ENCODE results near the gene UBA3.
A peak's percentile ranks its signal among the peaks of the same experiment; 100 is the strongest.

Gene UBA3

GRCh38 chr3:69080233-69080920, at the start of gene UBA3:
UBA3 (minus strand) TSS chr3:69080365; CDS start chr3:69080353, 12 bp downstream.
- DNase-seq, result peak; percentile 91 to 93

- no peak for DNase-seq
Measured at GRCh38 chr3:69129531-69129930, 49.4 kb upstream of the UBA3 start.

GRCh38 chr3:69128509-69128908, 48.3 kb upstream of the UBA3 start:
- no peak for DNase-seq

GRCh38 chr3:69126999-69127398, 46.8 kb upstream of the UBA3 start:
- no peak for DNase-seq

GRCh38 chr3:69126216-69126615, 46.1 kb upstream of the UBA3 start:
- no peak for DNase-seq

GRCh38 chr3:69122403-69122802, 42.2 kb upstream of the UBA3 start, which contains the start of gene LMOD3:
LMOD3 (minus strand) TSS chr3:69122595; CDS start chr3:69122386, 209 bp downstream.
- no peak for DNase-seq

GRCh38 chr3:69121950-69122349, 41.8 kb upstream of the UBA3 start:
- no peak for DNase-seq

- DNase-seq, result no peak
Measured at GRCh38 chr3:69121513-69121912, 41.3 kb upstream of the UBA3 start.

GRCh38 chr3:69120879-69121464, 40.8 kb upstream of the UBA3 start:
- DNase-seq, result peak; percentile 79 to 88

- no peak for DNase-seq
Measured at GRCh38 chr3:69119681-69120080, 39.5 kb upstream of the UBA3 start.

GRCh38 chr3:69119138-69119537, 39.0 kb upstream of the UBA3 start:
- no peak for DNase-seq

- DNase-seq, result no peak
Measured at GRCh38 chr3:69118555-69118954, 38.4 kb upstream of the UBA3 start.

GRCh38 chr3:69116897-69117296, 36.7 kb upstream of the UBA3 start:
- DNase-seq, result no peak

- no peak for DNase-seq
Measured at GRCh38 chr3:69116162-69116561, 36.0 kb upstream of the UBA3 start.

GRCh38 chr3:69115731-69116130, 35.6 kb upstream of the UBA3 start:
- no peak for DNase-seq

GRCh38 chr3:69113536-69113935, 33.4 kb upstream of the UBA3 start:
- DNase-seq, result no peak

GRCh38 chr3:69110941-69111546, 30.9 kb upstream of the UBA3 start:
- no peak for DNase-seq

- DNase-seq, result no peak
Measured at GRCh38 chr3:69108811-69109210, 28.6 kb upstream of the UBA3 start.

GRCh38 chr3:69107841-69108240, 27.7 kb upstream of the UBA3 start:
- no peak for DNase-seq

- DNase-seq, result no peak
Measured at GRCh38 chr3:69105320-69105719, 25.2 kb upstream of the UBA3 start.

- no peak for DNase-seq
Measured at GRCh38 chr3:69104586-69104985, 24.4 kb upstream of the UBA3 start.

- no peak for DNase-seq
Measured at GRCh38 chr3:69103123-69103522, 23.0 kb upstream of the UBA3 start.

GRCh38 chr3:69102384-69102783, 22.2 kb upstream of the UBA3 start:
- no peak for DNase-seq

GRCh38 chr3:69099576-69099975, 19.4 kb upstream of the UBA3 start:
- no peak for DNase-seq
